GM19328 (cell line): ENCODE measurements around the gene NPEPPS.
"Not testable (repeated sequence)": the region's sequence is repeated elsewhere in the genome, so short reads cannot be mapped to it uniquely, and the experiment has no call there.

Experiments used
- ATAC-seq: cut with Tn5 transposase; IDR thresholded peaks from one replicate; pipeline ENCODE4 v1.9.1; 2021; ENCODE audit warnings: mild to moderate bottlenecking, moderate library complexity; ENCODE audit not compliant: unreplicated experiment

Gene NPEPPS

GRCh38 chr17:47530557-47531232 is at the start of gene NPEPPS:
NPEPPS (plus strand) TSS chr17:47531108; CDS start chr17:47531301, 193 bp downstream.
- peak; percentile 71 for ATAC-seq

- ATAC-seq, result not testable (repeated sequence)
Observed at GRCh38 chr17:47491841-47492212, 39.1 kb upstream of the NPEPPS start.

- ATAC-seq, result not testable (repeated sequence)
Observed at GRCh38 chr17:47499074-47499473, 31.8 kb upstream of the NPEPPS start.

- not testable (repeated sequence) for ATAC-seq
Observed at GRCh38 chr17:47499494-47499893, 31.4 kb upstream of the NPEPPS start.

- ATAC-seq, result not testable (repeated sequence)
Observed at GRCh38 chr17:47500620-47501019, 30.3 kb upstream of the NPEPPS start.

- ATAC-seq, result not testable (repeated sequence)
Observed at GRCh38 chr17:47502122-47502731, 28.7 kb upstream of the NPEPPS start.

- not testable (repeated sequence) for ATAC-seq
Observed at GRCh38 chr17:47502776-47503455, 28.0 kb upstream of the NPEPPS start.

- ATAC-seq, result not testable (repeated sequence)
Observed at GRCh38 chr17:47511701-47512146, 19.2 kb upstream of the NPEPPS start.

GRCh38 chr17:47513301-47513700 is 17.6 kb upstream of the NPEPPS start:
- ATAC-seq, result not testable (repeated sequence)

GRCh38 chr17:47518880-47519279 is 12.0 kb upstream of the NPEPPS start:
- ATAC-seq, result not testable (repeated sequence)

- not testable (repeated sequence) for ATAC-seq
Observed at GRCh38 chr17:47519365-47519764, 11.5 kb upstream of the NPEPPS start.

GRCh38 chr17:47520279-47520678 is 10.6 kb upstream of the NPEPPS start:
- ATAC-seq, result not testable (repeated sequence)

- ATAC-seq, result not testable (repeated sequence)
Observed at GRCh38 chr17:47521434-47521833, 9.5 kb upstream of the NPEPPS start.

GRCh38 chr17:47522341-47522740 is 8.6 kb upstream of the NPEPPS start:
- ATAC-seq, result not testable (repeated sequence)

- ATAC-seq, result peak; percentile 21
Observed at GRCh38 chr17:47531233-47531820, 419 bp downstream of the NPEPPS start.

- not testable (repeated sequence) for ATAC-seq
Observed at GRCh38 chr17:47539085-47539484, 8.2 kb downstream of the NPEPPS start.

GRCh38 chr17:47541676-47542075 is 10.8 kb downstream of the NPEPPS start:
- not testable (repeated sequence) for ATAC-seq

- ATAC-seq, result not testable (repeated sequence)
Observed at GRCh38 chr17:47544327-47544726, 13.4 kb downstream of the NPEPPS start.

- ATAC-seq, result not testable (repeated sequence)
Observed at GRCh38 chr17:47554733-47555132, 23.8 kb downstream of the NPEPPS start.

GRCh38 chr17:47556108-47556507 is 25.2 kb downstream of the NPEPPS start:
- not testable (repeated sequence) for ATAC-seq

GRCh38 chr17:47560517-47561043 is 29.7 kb downstream of the NPEPPS start:
- ATAC-seq, result not testable (repeated sequence)
